ENCODE results near the gene GPNMB.

Gene GPNMB

DNA sequence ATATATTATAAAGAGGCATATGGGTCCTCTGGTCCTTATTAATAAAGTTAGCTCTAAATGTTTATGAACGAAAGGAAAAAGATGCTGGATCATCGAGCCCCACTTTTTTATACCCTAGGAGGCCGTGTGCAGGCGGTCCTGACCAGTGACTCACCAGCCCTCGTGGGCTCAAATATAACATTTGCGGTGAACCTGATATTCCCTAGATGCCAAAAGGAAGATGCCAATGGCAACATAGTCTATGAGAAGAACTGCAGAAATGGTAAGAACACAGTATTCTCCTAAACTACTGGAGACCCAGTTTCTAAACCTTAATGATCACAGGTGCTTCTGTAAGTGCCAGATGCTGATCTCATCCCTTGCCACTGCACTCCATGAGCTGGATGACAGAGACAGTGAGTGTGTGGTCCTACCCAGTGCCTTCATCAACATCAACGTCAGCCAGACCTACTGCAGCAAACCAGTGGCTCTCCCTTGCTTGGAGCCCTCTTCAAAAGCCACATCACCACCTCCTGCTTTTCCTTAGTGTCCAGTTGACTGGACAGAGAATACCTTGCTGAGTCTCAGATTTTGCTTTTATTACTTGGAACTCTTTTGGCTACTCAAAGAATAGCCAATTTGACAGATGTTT, 7.6 kb downstream of the GPNMB start:
- Histone ChIP-seq H4K20me1 (ENCODE audit: insufficient read depth, low read length, poor library complexity, severe bottlenecking) (no peaks in the 10 kb centered on the region), H3K36me3 (ENCODE audit: insufficient read depth, low read length) (no peaks in the 10 kb centered on the region), H3K27me3 (ENCODE audit: insufficient read depth, low read length, poor library complexity, severe bottlenecking) (no peaks in the 10 kb centered on the region), H3K4me2 (ENCODE audit: low read depth, low read length, poor library complexity, severe bottlenecking) (no peak overlapping the region), H3K9me3 (ENCODE audit: insufficient read depth, low read depth, low read length) (no peaks in the 10 kb centered on the region), H3K9me2 (replicated peaks; ENCODE audit: low read depth, low read length) (no peaks in the 10 kb centered on the region), H3K79me2 (ENCODE audit: insufficient read depth, low read length) (no peaks in the 10 kb centered on the region), H3K4me3 (ENCODE audit: low read length, poor library complexity, severe bottlenecking) (no peak overlapping the region), H3K4me1 (ENCODE audit: insufficient read depth, low read length, poor library complexity, severe bottlenecking) (no peaks in the 10 kb centered on the region), H3K9ac (ENCODE audit: low read depth, low read length, poor library complexity, severe bottlenecking) (no peak overlapping the region), H3F3A (ENCODE audit: low read depth) (no peaks in the 10 kb centered on the region), H2AFZ (ENCODE audit: low read length) (no peak overlapping the region)
- TF ChIP-seq EZH2phosphoT487 (IDR thresholded peaks at IDR 0.05; ENCODE audit: borderline replicate concordance) (no peak), CTCF (conservative IDR thresholded peaks at IDR 0.05; ENCODE audit: low read length) (no peak)

DNA sequence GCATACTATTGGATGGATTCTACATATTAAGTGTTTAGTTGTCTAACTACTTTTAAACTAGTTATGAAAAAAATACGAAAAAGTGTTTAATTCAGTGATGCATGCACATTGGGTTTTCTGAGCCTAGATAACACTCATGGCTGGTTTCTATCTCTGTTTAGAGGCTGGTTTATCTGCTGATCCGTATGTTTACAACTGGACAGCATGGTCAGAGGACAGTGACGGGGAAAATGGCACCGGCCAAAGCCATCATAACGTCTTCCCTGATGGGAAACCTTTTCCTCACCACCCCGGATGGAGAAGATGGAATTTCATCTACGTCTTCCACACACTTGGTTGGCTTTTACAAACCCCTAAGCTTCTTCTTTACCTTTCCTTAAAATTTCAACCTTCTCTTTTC, 10.2 kb downstream of the GPNMB start:
- H3K4me3 ChIP-seq (ENCODE audit: low read length, poor library complexity, severe bottlenecking): no peak overlapping the region
- no peak overlapping the region for H3K4me2 ChIP-seq (ENCODE audit: low read depth, low read length, poor library complexity, severe bottlenecking)
- no peaks in the 10 kb centered on the region for H3K79me2 ChIP-seq (ENCODE audit: insufficient read depth, low read length)
- H3F3A ChIP-seq (ENCODE audit: low read depth): no peaks in the 10 kb centered on the region
- H3K4me1 ChIP-seq (ENCODE audit: insufficient read depth, low read length, poor library complexity, severe bottlenecking): no peaks in the 10 kb centered on the region
- no peaks in the 10 kb centered on the region for H3K27me3 ChIP-seq (ENCODE audit: insufficient read depth, low read length, poor library complexity, severe bottlenecking)
- H3K9ac ChIP-seq (ENCODE audit: low read depth, low read length, poor library complexity, severe bottlenecking): no peak overlapping the region
- H4K20me1 ChIP-seq (ENCODE audit: insufficient read depth, low read length, poor library complexity, severe bottlenecking): no peaks in the 10 kb centered on the region
- H3K36me3 ChIP-seq (ENCODE audit: insufficient read depth, low read length): no peaks in the 10 kb centered on the region
- H3K9me3 ChIP-seq (ENCODE audit: insufficient read depth, low read depth, low read length): no peaks in the 10 kb centered on the region
- TF ChIP-seq CTCF (conservative IDR thresholded peaks at IDR 0.05; ENCODE audit: low read length) (no peak), EZH2phosphoT487 (IDR thresholded peaks at IDR 0.05; ENCODE audit: borderline replicate concordance) (no peak)
- H3K9me2 ChIP-seq (replicated peaks; ENCODE audit: low read depth, low read length): no peaks in the 10 kb centered on the region
- no peak overlapping the region for H2AFZ ChIP-seq (ENCODE audit: low read length)

- Histone ChIP-seq H3K9ac (ENCODE audit: low read depth, low read length, poor library complexity, severe bottlenecking) (no peak overlapping the region), H4K20me1 (ENCODE audit: insufficient read depth, low read length, poor library complexity, severe bottlenecking) (no peaks in the 10 kb centered on the region), H2AFZ (ENCODE audit: low read length) (no peak overlapping the region), H3K9me2 (replicated peaks; ENCODE audit: low read depth, low read length) (no peaks in the 10 kb centered on the region), H3K4me2 (ENCODE audit: low read depth, low read length, poor library complexity, severe bottlenecking) (no peak overlapping the region), H3K79me2 (ENCODE audit: insufficient read depth, low read length) (no peaks in the 10 kb centered on the region), H3K9me3 (ENCODE audit: insufficient read depth, low read depth, low read length) (no peaks in the 10 kb centered on the region), H3K4me1 (ENCODE audit: insufficient read depth, low read length, poor library complexity, severe bottlenecking) (no peaks in the 10 kb centered on the region), H3K27me3 (ENCODE audit: insufficient read depth, low read length, poor library complexity, severe bottlenecking) (no peaks in the 10 kb centered on the region), H3F3A (ENCODE audit: low read depth) (no peaks in the 10 kb centered on the region), H3K36me3 (ENCODE audit: insufficient read depth, low read length) (no peaks in the 10 kb centered on the region), H3K4me3 (ENCODE audit: low read length, poor library complexity, severe bottlenecking) (no peak overlapping the region)
- no peak for TF ChIP-seq CTCF (conservative IDR thresholded peaks at IDR 0.05; ENCODE audit: low read length)
- TF ChIP-seq EZH2phosphoT487 (IDR thresholded peaks at IDR 0.05; ENCODE audit: borderline replicate concordance): no peak
Observed at GRCh38 chr7:23260371-23260770, 13.8 kb downstream of the GPNMB start.

Measured in Loucy (cell line).